GM19193 (cell line): ENCODE measurements around the gene KNTC1.

ENCODE experiments used
- POLR2A ChIP-seq: IDR thresholded peaks from 4 replicates; pipeline ENCODE4 v1.6.1; 2011; ENCODE audit not compliant: insufficient read depth, insufficient read length; ENCODE audit errors: extremely low read depth

Gene KNTC1

DNA sequence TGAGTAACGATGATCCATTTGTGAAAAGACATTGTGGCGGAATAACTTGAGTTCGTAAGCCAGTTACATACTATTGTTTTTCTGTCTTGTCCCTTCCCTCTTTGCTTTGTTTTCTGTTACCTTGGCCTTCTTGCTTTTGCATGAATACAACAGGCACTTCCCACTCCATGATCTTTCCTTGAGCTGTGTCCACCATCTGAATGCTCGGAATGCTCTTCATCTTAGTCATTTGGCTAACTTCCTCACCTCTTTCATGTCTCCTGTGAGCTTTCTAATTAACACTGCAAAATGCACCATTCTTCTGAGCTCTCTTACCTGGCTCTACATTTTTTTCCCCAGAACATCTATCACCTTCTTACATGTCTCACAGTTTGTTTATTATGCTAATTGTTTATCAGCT, 10.0 kb downstream of the KNTC1 start:
- TF ChIP-seq POLR2A: no peak

DNA sequence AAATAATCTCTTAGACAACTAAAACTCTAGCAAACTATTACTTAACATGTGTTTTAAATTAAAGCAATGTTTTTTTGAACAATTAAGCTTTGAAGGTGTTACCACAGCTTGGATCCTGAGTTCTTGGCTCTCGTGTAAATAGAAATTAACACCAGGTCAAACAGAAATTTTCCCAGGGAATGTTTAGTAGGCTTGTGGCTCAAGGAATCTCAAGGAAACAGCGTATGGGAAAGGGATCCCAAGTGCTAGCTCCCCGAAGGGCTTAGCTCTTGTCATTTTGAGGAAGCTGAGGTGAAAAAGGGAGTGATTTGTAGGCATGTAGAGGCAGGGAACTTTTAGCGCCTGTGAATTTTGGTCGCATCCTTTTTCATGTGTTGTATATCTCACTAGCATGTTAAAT, 11.4 kb downstream of the KNTC1 start:
- no peak for TF ChIP-seq POLR2A

- TF ChIP-seq POLR2A: no peak
These were observed 17.5 kb downstream of the KNTC1 start for GRCh38 chr12:122544537-122544936.

DNA sequence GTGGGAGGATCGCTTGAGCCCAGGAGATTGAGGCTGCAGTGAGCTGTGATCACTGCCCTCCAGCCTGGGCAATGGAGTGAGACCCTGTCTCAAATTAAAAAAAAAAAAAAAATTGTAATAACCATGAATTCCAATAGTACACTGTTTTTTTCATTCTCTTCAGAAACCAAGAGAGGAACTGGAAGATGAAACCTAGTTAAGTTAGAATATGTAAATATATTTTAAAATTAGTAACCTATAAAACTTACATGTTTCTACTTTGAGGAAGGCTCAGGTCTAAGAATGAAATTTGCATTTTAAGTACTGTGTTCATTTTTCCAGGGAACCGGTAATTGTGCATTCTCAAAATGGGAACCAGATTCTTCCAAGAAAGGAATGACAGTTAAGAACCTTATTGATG, 18.8 kb downstream of the KNTC1 start:
- no peak for TF ChIP-seq POLR2A

- no peak for TF ChIP-seq POLR2A
These were observed 20.3 kb downstream of the KNTC1 start for GRCh38 chr12:122547330-122547729.

GRCh38 chr12:122558745-122559641, 31.9 kb downstream of the KNTC1 start:
- TF ChIP-seq POLR2A: no peak

- no peak for TF ChIP-seq POLR2A
These were observed 33.1 kb downstream of the KNTC1 start for GRCh38 chr12:122560138-122560537.

DNA sequence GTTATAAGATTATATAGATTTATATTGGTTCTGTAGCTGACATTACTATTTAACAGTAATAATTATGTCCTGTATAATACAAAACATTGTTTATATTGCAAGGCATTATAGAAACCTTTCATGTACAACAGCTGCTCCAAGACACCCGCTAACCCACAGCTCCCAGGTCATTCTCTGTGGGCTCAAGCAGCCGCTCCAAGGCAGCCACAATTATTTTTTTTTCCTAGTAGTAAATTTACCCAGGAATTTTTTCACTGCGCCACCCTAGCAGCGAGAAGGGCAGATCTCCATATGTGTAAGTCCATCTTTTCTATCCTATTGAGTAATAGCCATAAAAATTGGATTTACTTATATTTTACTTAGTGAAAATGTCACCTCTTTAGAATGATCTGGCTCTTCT, 36.3 kb downstream of the KNTC1 start:
- TF ChIP-seq POLR2A: no peak

DNA sequence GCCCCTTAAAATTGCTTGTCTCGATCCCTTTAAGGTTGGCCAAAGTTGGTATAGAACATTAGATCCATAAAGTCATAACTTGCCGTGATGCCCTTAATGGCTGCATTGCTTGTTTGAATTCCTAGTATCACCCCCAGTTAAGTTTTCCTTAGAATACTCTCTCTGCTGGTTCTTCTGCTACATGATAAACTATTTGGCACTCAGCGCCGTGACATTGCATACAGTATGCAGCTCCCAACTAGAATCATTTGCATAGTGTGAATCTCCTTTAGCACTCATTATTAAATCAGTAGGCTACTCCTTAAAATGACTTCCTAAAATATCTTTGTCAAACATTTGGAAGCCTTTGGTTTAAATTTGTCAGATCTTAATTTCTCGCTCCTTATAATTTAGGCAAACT, 42.2 kb downstream of the KNTC1 start:
- TF ChIP-seq POLR2A: no peak

- no peak for TF ChIP-seq POLR2A
These were observed 44.8 kb downstream of the KNTC1 start for GRCh38 chr12:122571821-122572220.

- TF ChIP-seq POLR2A: no peak
These were observed 57.3 kb downstream of the KNTC1 start for GRCh38 chr12:122584177-122584863.

DNA sequence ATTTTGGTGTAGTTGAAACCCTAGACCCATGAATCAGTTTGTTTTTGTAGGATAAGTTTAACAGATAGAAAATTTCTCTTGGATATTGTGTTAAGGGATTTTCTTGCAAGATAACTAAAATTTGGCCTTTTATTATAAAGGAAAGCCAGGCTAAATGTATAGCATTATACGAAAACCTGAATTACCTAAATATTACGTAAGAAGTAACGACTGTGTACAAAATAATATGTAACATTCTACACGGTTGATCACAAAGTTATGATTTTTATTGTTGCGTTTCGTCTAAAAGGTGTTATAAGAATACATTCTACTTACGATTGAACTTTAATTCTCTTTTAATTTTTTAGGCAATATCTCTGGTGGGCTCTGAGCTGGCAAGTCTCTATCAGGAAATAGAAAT, 63.9 kb downstream of the KNTC1 start:
- no peak for TF ChIP-seq POLR2A

DNA sequence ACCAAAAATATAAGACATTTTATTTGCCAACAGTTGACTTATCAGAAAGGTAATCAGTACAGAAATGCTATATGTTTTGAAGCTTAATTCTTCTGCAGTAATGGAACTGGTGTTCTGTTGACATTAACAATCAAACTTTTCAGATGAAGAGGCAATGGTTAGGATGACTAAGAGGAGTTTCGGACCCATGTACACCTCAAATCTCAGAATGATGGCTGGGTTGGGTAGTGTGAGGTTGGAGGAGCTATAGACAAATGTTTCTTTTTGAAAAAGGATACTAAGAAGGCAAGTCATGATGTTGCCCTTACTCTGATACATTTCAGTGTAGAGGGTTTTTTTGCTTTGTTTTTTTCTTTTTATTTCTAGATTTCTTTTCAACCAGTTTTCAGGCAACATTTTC, 66.9 kb downstream of the KNTC1 start:
- TF ChIP-seq POLR2A: no peak

GRCh38 chr12:122596838-122597237, 69.8 kb downstream of the KNTC1 start:
- no peak for TF ChIP-seq POLR2A

GRCh38 chr12:122602456-122602855, 75.4 kb downstream of the KNTC1 start:
- no peak for TF ChIP-seq POLR2A

GRCh38 chr12:122604993-122605392, 77.9 kb downstream of the KNTC1 start:
- TF ChIP-seq POLR2A: no peak
